ENCODE data around the gene EPPIN. TPM values are rescaled to one million over a fixed set of nuclear protein-coding genes. Genes with fewer than 3 reads are reported as not detected.
"Not testable (repeated sequence)": the region's sequence is repeated elsewhere in the genome, so short reads cannot be mapped to it uniquely, and the experiment has no call there.

EPPIN gene
- total RNA-seq, 1 donor from 2014 or later = not detected

GRCh38 chr20:45588800-45589199 is 41.6 kb upstream of the EPPIN start:
- Mint-ChIP-seq H3K27ac (ENCODE audit: unreplicated experiment) (no peak overlapping the region), H3K4me1 (ENCODE audit: unreplicated experiment) (no peaks in the 10 kb centered on the region), H3K27me3 (ENCODE audit: unreplicated experiment) (no peaks in the 10 kb centered on the region), H3K9me3 (ENCODE audit: unreplicated experiment) (no peaks in the 10 kb centered on the region), H3K4me3 (ENCODE audit: unreplicated experiment) (no peak overlapping the region), H3K36me3 (ENCODE audit: low read depth, unreplicated experiment) (no peaks in the 10 kb centered on the region)
- no peak for DNase-seq (ENCODE audit: low spot score)
- no peak for TF ChIP-seq CTCF (IDR thresholded peaks at IDR 0.05; ENCODE audit: unreplicated experiment)

- H3K9me3 Mint-ChIP-seq (ENCODE audit: unreplicated experiment); H3K4me3 Mint-ChIP-seq (ENCODE audit: unreplicated experiment); H3K27ac Mint-ChIP-seq (ENCODE audit: unreplicated experiment); H3K4me1 Mint-ChIP-seq (ENCODE audit: unreplicated experiment); DNase-seq (ENCODE audit: low spot score); H3K27me3 Mint-ChIP-seq (ENCODE audit: unreplicated experiment); H3K36me3 Mint-ChIP-seq (ENCODE audit: low read depth, unreplicated experiment): not testable (repeated sequence)
Measured at GRCh38 chr20:45585986-45586385, 38.8 kb upstream of the EPPIN start.

- H3K27ac Mint-ChIP-seq (ENCODE audit: unreplicated experiment); H3K9me3 Mint-ChIP-seq (ENCODE audit: unreplicated experiment); H3K36me3 Mint-ChIP-seq (ENCODE audit: low read depth, unreplicated experiment); H3K4me3 Mint-ChIP-seq (ENCODE audit: unreplicated experiment); DNase-seq (ENCODE audit: low spot score); H3K4me1 Mint-ChIP-seq (ENCODE audit: unreplicated experiment); H3K27me3 Mint-ChIP-seq (ENCODE audit: unreplicated experiment): not testable (repeated sequence)
Measured at GRCh38 chr20:45584294-45584693, 37.1 kb upstream of the EPPIN start.

- Mint-ChIP-seq H3K27me3 (ENCODE audit: unreplicated experiment) (no peaks in the 10 kb centered on the region), H3K4me3 (ENCODE audit: unreplicated experiment) (no peak overlapping the region), H3K9me3 (ENCODE audit: unreplicated experiment) (no peaks in the 10 kb centered on the region), H3K27ac (ENCODE audit: unreplicated experiment) (no peak overlapping the region), H3K36me3 (ENCODE audit: low read depth, unreplicated experiment) (no peaks in the 10 kb centered on the region), H3K4me1 (ENCODE audit: unreplicated experiment) (peaks cover 2% of the 10 kb centered on the region)
- no peak for TF ChIP-seq CTCF (IDR thresholded peaks at IDR 0.05; ENCODE audit: unreplicated experiment)
- DNase-seq (ENCODE audit: low spot score) = no peak
Measured at GRCh38 chr20:45583502-45583901, 36.3 kb upstream of the EPPIN start.

GRCh38 chr20:45581702-45582101 is 34.5 kb upstream of the EPPIN start:
- no peaks in the 10 kb centered on the region for H3K36me3 Mint-ChIP-seq (ENCODE audit: low read depth, unreplicated experiment)

GRCh38 chr20:45579184-45579583 is 32.0 kb upstream of the EPPIN start, which contains the start of gene WFDC8:
WFDC8 (minus strand) TSS chr20:45579284; CDS start chr20:45579247, 37 bp downstream.
- Mint-ChIP-seq H3K4me1 (ENCODE audit: unreplicated experiment) (peaks cover 4% of the 10 kb centered on the region), H3K27ac (ENCODE audit: unreplicated experiment) (no peak within 1 kb of the TSS), H3K36me3 (ENCODE audit: low read depth, unreplicated experiment) (no peaks in the 10 kb centered on the region)

More at GRCh38 chr20:45581702-45582101, 34.5 kb upstream of the EPPIN start:
- Mint-ChIP-seq H3K27me3 (ENCODE audit: unreplicated experiment) (no peaks in the 10 kb centered on the region), H3K9me3 (ENCODE audit: unreplicated experiment) (no peaks in the 10 kb centered on the region), H3K4me3 (ENCODE audit: unreplicated experiment) (no peak overlapping the region), H3K4me1 (ENCODE audit: unreplicated experiment) (peaks cover 4% of the 10 kb centered on the region), H3K27ac (ENCODE audit: unreplicated experiment) (no peak overlapping the region)
- TF ChIP-seq CTCF (IDR thresholded peaks at IDR 0.05; ENCODE audit: unreplicated experiment) = no peak
- no peak for DNase-seq (ENCODE audit: low spot score)

More at GRCh38 chr20:45579184-45579583, 32.0 kb upstream of the EPPIN start, which contains the start of gene WFDC8:
- Mint-ChIP-seq H3K27me3 (ENCODE audit: unreplicated experiment) (no peaks in the 10 kb centered on the region), H3K4me3 (ENCODE audit: unreplicated experiment) (no peak within 1 kb of the TSS), H3K9me3 (ENCODE audit: unreplicated experiment) (no peaks in the 10 kb centered on the region)
- no peak for TF ChIP-seq CTCF (IDR thresholded peaks at IDR 0.05; ENCODE audit: unreplicated experiment)
- no peak for DNase-seq (ENCODE audit: low spot score)
